Activated CD8-positive, alpha-beta memory T cell treated with anti-CD3 and anti-CD28 coated beads for 1 hour (primary cell): ENCODE measurements around the gene IL15RA.
"Not testable (repeated sequence)": the region's sequence is repeated elsewhere in the genome, so short reads cannot be mapped to it uniquely, and the experiment has no call there.

Source experiments
- DNase-seq, 2 donors: peaks; one replicate each; pipeline ENCODE4 v3.0.0-alpha.2; 2020; ENCODE audit warnings: low read depth in 1 of 2; ENCODE audit errors: extremely low read depth in 1 of 2

IL15RA gene

GRCh38 chr10:5933909-5934546, 43.3 kb downstream of the IL15RA start:
- DNase-seq = no peak

- no peak for DNase-seq
Observed at GRCh38 chr10:5932345-5932744, 45.0 kb downstream of the IL15RA start.

- no peak for DNase-seq
Observed at GRCh38 chr10:5930272-5930671, 47.1 kb downstream of the IL15RA start.

- no peak for DNase-seq
Observed at GRCh38 chr10:5929442-5929841, 47.9 kb downstream of the IL15RA start.

GRCh38 chr10:5927306-5927705, 50.0 kb downstream of the IL15RA start:
- no peak for DNase-seq

- no peak for DNase-seq
Observed at GRCh38 chr10:5924889-5925288, 52.5 kb downstream of the IL15RA start.

- no peak for DNase-seq
Observed at GRCh38 chr10:5921746-5922145, 55.6 kb downstream of the IL15RA start.

- no peak for DNase-seq
Observed at GRCh38 chr10:5919568-5919967, 57.8 kb downstream of the IL15RA start.

GRCh38 chr10:5918763-5919162, 58.6 kb downstream of the IL15RA start:
- no peak for DNase-seq

GRCh38 chr10:5917305-5917704, 60.0 kb downstream of the IL15RA start:
- DNase-seq = no peak

- DNase-seq = no peak
Observed at GRCh38 chr10:5915451-5915850, 61.9 kb downstream of the IL15RA start.

GRCh38 chr10:5913736-5914135, 63.6 kb downstream of the IL15RA start:
- no peak for DNase-seq

GRCh38 chr10:5911670-5912069, 65.7 kb downstream of the IL15RA start:
- no peak for DNase-seq

- DNase-seq = no peak
Observed at GRCh38 chr10:5910323-5911100, 66.8 kb downstream of the IL15RA start.

GRCh38 chr10:5908676-5909075, 68.7 kb downstream of the IL15RA start:
- DNase-seq = not testable (repeated sequence)

GRCh38 chr10:5906651-5907050, 70.7 kb downstream of the IL15RA start:
- DNase-seq = no peak

- DNase-seq = no peak
Observed at GRCh38 chr10:5905854-5906507, 71.4 kb downstream of the IL15RA start.

- DNase-seq = no peak
Observed at GRCh38 chr10:5904227-5904626, 73.1 kb downstream of the IL15RA start.

- DNase-seq = no peak
Observed at GRCh38 chr10:5903563-5903962, 73.8 kb downstream of the IL15RA start.

- DNase-seq = no peak
Observed at GRCh38 chr10:5902511-5903274, 74.7 kb downstream of the IL15RA start.
